Neuronal stem cell (in vitro differentiated cells): ENCODE data around the gene ODAD4.

Source experiments
- DNase-seq: peaks from one replicate; pipeline ENCODE4 v3.0.0-alpha.2; 2013; ENCODE audit warnings: low spot score
- H2AFZ ChIP-seq: one replicate; pipeline ENCODE4 v1.6.1; 2013; ENCODE audit warnings: mild to moderate bottlenecking, low read length, inconsistent platforms
- H2AK5ac ChIP-seq: 2 replicates; pipeline ENCODE4 v1.6.1; 2013; ENCODE audit warnings: low read depth, mild to moderate bottlenecking, inconsistent platforms, low read length, moderate library complexity, mixed read lengths
- H2BK120ac ChIP-seq: 2 replicates; pipeline ENCODE4 v1.6.1; 2013; ENCODE audit warnings: low read depth, mild to moderate bottlenecking, inconsistent platforms, low read length, moderate library complexity, mixed read lengths
- H2BK12ac ChIP-seq: one replicate; pipeline ENCODE4 v1.6.1; 2013; ENCODE audit warnings: low read length, inconsistent platforms
- H2BK15ac ChIP-seq: 2 replicates; pipeline ENCODE4 v1.6.1; 2013; ENCODE audit warnings: mild to moderate bottlenecking, low read length, inconsistent platforms, mixed read lengths
- H2BK5ac ChIP-seq: one replicate; pipeline ENCODE4 v1.6.1; 2013; ENCODE audit warnings: inconsistent platforms, mild to moderate bottlenecking, low read length, moderate library complexity
- H3K14ac ChIP-seq: one replicate; pipeline ENCODE4 v1.6.1; 2013; ENCODE audit warnings: low read length, inconsistent platforms
- H3K18ac ChIP-seq: 2 replicates; pipeline ENCODE4 v1.6.1; 2013; ENCODE audit warnings: low read length, inconsistent platforms
- H3K23ac ChIP-seq: 2 replicates; pipeline ENCODE4 v1.6.1; 2013; ENCODE audit warnings: low read depth, mild to moderate bottlenecking, mixed read lengths, low read length, inconsistent platforms; ENCODE audit not compliant: poor library complexity
- H3K27ac ChIP-seq: replicated peaks from 3 replicates; pipeline ENCODE4 v1.5.1; 2013; ENCODE audit warnings: low read length, inconsistent platforms
- H3K27me3 ChIP-seq, 3 experiments: 2 replicates each; pipeline ENCODE4 v1.6.1; 2013; ENCODE audit warnings: low read length in 3 of 3, mild to moderate bottlenecking in 2 of 3, inconsistent platforms in 1 of 3, low read depth in 1 of 3, mixed read lengths in 1 of 3, moderate library complexity in 1 of 3; ENCODE audit not compliant: control insufficient read depth in 3 of 3, insufficient read depth in 3 of 3
- H3K36me3 ChIP-seq, 2 donors: replicated peaks in 1 of 2; 2 replicates each; pipeline ENCODE4 v1.6.1; 2013; ENCODE audit warnings: low read length in 2 of 2; ENCODE audit not compliant: control insufficient read depth in 2 of 2, insufficient read depth in 2 of 2
- H3K4ac ChIP-seq: 2 replicates; pipeline ENCODE4 v1.6.1; 2013; ENCODE audit warnings: inconsistent platforms, mild to moderate bottlenecking, low read length, moderate library complexity
- H3K4me1 ChIP-seq, 2 donors: 1 replicate in 1 of 2; 2 replicates in 1 of 2; pipeline ENCODE4 v1.6.1; 2013; ENCODE audit warnings: low read length in 2 of 2, low read depth in 1 of 2; ENCODE audit not compliant: control insufficient read depth in 2 of 2, insufficient read depth in 1 of 2
- H3K4me2 ChIP-seq: one replicate; pipeline ENCODE4 v1.6.1; 2013; ENCODE audit warnings: mild to moderate bottlenecking, low read length, inconsistent platforms; ENCODE audit not compliant: insufficient read depth, poor library complexity, severe bottlenecking
- H3K4me3 ChIP-seq, 2 donors: 2 replicates each; pipeline ENCODE4 v1.5.1; 2013; ENCODE audit warnings: low read length in 2 of 2, mild to moderate bottlenecking in 2 of 2, inconsistent platforms in 1 of 2, moderate library complexity in 1 of 2
- H3K79me1 ChIP-seq: one replicate; pipeline ENCODE4 v1.6.1; 2013; ENCODE audit warnings: low read depth, mild to moderate bottlenecking, inconsistent platforms, low read length, moderate library complexity
- H3K9ac ChIP-seq: one replicate; pipeline ENCODE4 v1.6.1; 2013; ENCODE audit warnings: mild to moderate bottlenecking, low read depth, low read length, inconsistent platforms; ENCODE audit not compliant: poor library complexity
- H3K9me3 ChIP-seq, 2 donors: replicated peaks in 1 of 2; 2 replicates each; pipeline versions ENCODE3 to v1.6.1; 2013; ENCODE audit warnings: low read length in 2 of 2, mild to moderate bottlenecking in 2 of 2, inconsistent platforms in 1 of 2, low read depth in 1 of 2, mixed read lengths in 1 of 2, moderate library complexity in 1 of 2; ENCODE audit not compliant: control insufficient read depth in 2 of 2, insufficient read depth in 1 of 2
- H4K8ac ChIP-seq: one replicate; pipeline ENCODE4 v1.6.1; 2013; ENCODE audit warnings: low read depth, mild to moderate bottlenecking, inconsistent platforms, low read length, moderate library complexity
- H4K91ac ChIP-seq: one replicate; pipeline ENCODE4 v1.6.1; 2013; ENCODE audit warnings: low read length, low read depth, mild to moderate bottlenecking, inconsistent platforms; ENCODE audit not compliant: poor library complexity
- WGBS, 2 donors: extraction: QIAGEN DNeasy Blood & Tissue Kit; methylation state at CpG; one replicate each; pipeline ENCODE4 v1.1.7; 2013; ENCODE audit warnings: missing lambda C conversion rate in 2 of 2, mixed read lengths in 1 of 2; ENCODE audit not compliant: insufficient read length in 2 of 2, insufficient replicate concordance in 1 of 2; ENCODE audit errors: extremely low coverage in 2 of 2; 5-methylcytosine and 5-hydroxymethylcytosine counted together

ODAD4 gene

GRCh38 chr17:41996855-41997164, 66.4 kb downstream of the ODAD4 start:
- Histone ChIP-seq H3K79me1 (peaks cover 3% of the 10 kb centered on the region), H3K4me3 (no peak overlapping the region), H3K9ac (no peak overlapping the region), H2BK12ac (no peak overlapping the region), H3K36me3 (peaks cover 39 to 93% of the 10 kb centered on the region in 2 donors), H4K91ac (no peak overlapping the region), H2BK5ac (no peak overlapping the region), H2AK5ac (no peak overlapping the region), H3K4ac (no peak overlapping the region), H3K9me3 (no peaks in the 10 kb centered on the region), H3K23ac (no peak overlapping the region), H3K18ac (no peak overlapping the region), H2BK120ac (no peak overlapping the region), H3K14ac (no peak overlapping the region), H2AFZ (no peak overlapping the region), H3K4me2 (no peak overlapping the region), H2BK15ac (no peak overlapping the region), H4K8ac (no peak overlapping the region), H3K27ac (no peak overlapping the region), H3K27me3 (no peaks in the 10 kb centered on the region), H3K4me1 (no peaks in the 10 kb centered on the region)
- DNase-seq: no peak
- WGBS, 2 donors: no CpG with 5 or more reads among the region's 2 CpGs

DNA sequence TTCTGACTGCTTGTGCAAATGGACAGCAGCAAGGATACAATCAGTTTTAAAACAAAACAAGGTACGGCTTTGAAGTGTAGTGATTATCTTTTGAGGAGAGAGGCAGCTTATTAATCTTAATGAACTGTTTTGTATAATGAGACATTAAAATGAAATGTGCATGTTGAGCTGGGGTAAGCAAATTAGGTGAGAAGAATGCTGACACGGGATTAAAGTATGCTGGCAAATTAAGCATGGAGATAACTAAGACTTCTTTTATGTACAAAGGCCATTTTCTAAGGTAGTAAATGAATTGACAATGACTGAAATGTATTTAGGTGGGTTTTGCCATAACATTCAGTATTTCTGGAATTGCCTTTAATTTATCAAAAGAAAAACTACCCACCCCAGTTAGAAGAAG, 68.1 kb downstream of the ODAD4 start:
- Histone ChIP-seq H3K14ac (no peak overlapping the region), H3K27ac (no peak overlapping the region), H3K36me3 (peaks cover 38 to 94% of the 10 kb centered on the region in 2 donors), H3K18ac (no peak overlapping the region), H2AFZ (no peak overlapping the region), H3K4me2 (no peak overlapping the region), H2BK12ac (no peak overlapping the region), H3K23ac (no peak overlapping the region), H2BK120ac (no peak overlapping the region), H3K4me3 (no peak overlapping the region), H3K79me1 (no peaks in the 10 kb centered on the region), H2BK15ac (no peak overlapping the region), H4K8ac (no peak overlapping the region), H2AK5ac (no peak overlapping the region), H3K4me1 (peaks cover 0 to 4% of the 10 kb centered on the region in 2 donors), H3K27me3 (no peaks in the 10 kb centered on the region), H3K4ac (no peak overlapping the region), H2BK5ac (no peak overlapping the region), H3K9me3 (no peaks in the 10 kb centered on the region), H3K9ac (no peak overlapping the region), H4K91ac (no peak overlapping the region)
- WGBS, 2 donors: no CpG with 5 or more reads among the region's 2 CpGs
- no peak for DNase-seq

DNA sequence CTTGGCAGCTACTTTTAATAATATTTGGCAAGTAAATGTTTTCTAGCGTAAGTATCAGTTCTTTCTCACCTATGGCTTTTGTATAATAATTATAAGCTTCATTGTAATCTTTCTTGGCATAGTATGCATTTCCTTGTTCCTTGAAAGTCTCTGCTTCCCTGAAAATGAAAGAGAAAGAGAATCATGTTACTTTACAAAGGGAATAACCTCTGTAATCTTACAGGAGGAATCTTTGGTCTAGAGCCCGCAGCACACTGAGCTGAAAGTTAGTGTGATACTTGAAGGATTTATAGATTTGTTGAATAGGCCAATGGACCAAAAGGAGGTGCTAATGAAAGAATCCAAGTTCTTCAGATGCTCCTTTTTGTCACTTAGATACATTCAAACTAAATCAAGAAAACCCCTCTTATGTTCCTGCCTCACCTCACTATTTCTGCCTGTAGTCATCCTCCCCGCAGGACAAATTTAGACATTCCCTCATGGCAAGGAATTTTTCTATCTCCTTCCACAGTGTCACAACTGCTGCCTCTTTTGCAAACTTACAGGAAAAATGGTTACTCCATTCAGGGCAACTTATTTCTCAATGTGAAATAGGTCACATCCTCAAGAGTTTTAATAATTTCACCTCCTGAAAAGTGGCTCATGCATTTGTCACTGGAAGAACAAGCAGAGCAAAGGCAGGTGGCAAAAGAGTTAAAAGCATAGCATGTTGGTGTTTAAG, 70.2 kb downstream of the ODAD4 start:
- H4K91ac ChIP-seq: no peak overlapping the region
- H3K18ac ChIP-seq: no peak overlapping the region
- H3K36me3 ChIP-seq: peaks cover 32 to 88% of the 10 kb centered on the region in 2 donors
- no peak overlapping the region for H2BK5ac ChIP-seq
- H3K4me2 ChIP-seq: no peak overlapping the region
- H3K9ac ChIP-seq: no peak overlapping the region
- no peak overlapping the region for H3K27ac ChIP-seq
- no CpG with 5 or more reads among the region's 3 CpGs for WGBS, 2 donors
- no peak overlapping the region for H3K14ac ChIP-seq
- no peaks in the 10 kb centered on the region for H3K9me3 ChIP-seq
- H3K4ac ChIP-seq: no peak overlapping the region
- no peak overlapping the region for H3K4me3 ChIP-seq
- H2AFZ ChIP-seq: no peak overlapping the region
- H3K4me1 ChIP-seq: peaks cover 0 to 4% of the 10 kb centered on the region in 2 donors
- no peaks in the 10 kb centered on the region for H3K79me1 ChIP-seq
- H2BK15ac ChIP-seq: no peak overlapping the region
- H3K23ac ChIP-seq: no peak overlapping the region
- H2BK120ac ChIP-seq: no peak overlapping the region
- H3K27me3 ChIP-seq: no peaks in the 10 kb centered on the region
- H2BK12ac ChIP-seq: no peak overlapping the region
- H4K8ac ChIP-seq: no peak overlapping the region
- no peak for DNase-seq
- no peak overlapping the region for H2AK5ac ChIP-seq

DNA sequence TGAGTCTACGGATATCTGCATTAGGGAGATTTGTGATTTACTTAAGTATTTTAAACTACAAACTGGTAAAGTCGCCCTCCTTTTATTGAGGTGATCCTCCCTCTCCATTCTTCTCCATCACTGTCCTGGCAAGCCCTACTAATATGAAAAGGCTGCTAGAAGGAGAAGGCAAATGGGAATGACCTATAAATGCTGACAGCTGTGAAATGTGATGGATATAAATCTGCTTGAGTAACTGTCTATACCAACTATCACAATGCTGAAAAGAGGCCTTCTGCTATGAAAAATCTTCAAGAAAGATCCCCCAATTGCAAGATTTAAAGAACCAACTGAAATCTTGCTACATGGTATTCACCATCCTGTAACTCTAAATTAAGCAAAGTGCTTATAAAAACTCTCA, 71.3 kb downstream of the ODAD4 start:
- H3K18ac ChIP-seq: no peak overlapping the region
- no peak overlapping the region for H3K9ac ChIP-seq
- no CpG with 5 or more reads among the region's 2 CpGs for WGBS, 2 donors
- H3K4ac ChIP-seq: no peak overlapping the region
- no peak overlapping the region for H3K4me2 ChIP-seq
- no peak overlapping the region for H2AFZ ChIP-seq
- H3K14ac ChIP-seq: no peak overlapping the region
- DNase-seq: no peak
- no peak overlapping the region for H3K23ac ChIP-seq
- no peak overlapping the region for H4K8ac ChIP-seq
- peaks cover 0 to 4% of the 10 kb centered on the region in 2 donors for H3K4me1 ChIP-seq
- H2BK120ac ChIP-seq: no peak overlapping the region
- H2AK5ac ChIP-seq: no peak overlapping the region
- no peak overlapping the region for H4K91ac ChIP-seq
- H3K9me3 ChIP-seq: no peaks in the 10 kb centered on the region
- no peak overlapping the region for H2BK12ac ChIP-seq
- H3K27me3 ChIP-seq: no peaks in the 10 kb centered on the region
- no peak overlapping the region for H2BK15ac ChIP-seq
- H3K4me3 ChIP-seq: no peak overlapping the region
- H3K36me3 ChIP-seq: peaks cover 26 to 77% of the 10 kb centered on the region in 2 donors
- H2BK5ac ChIP-seq: no peak overlapping the region
- no peaks in the 10 kb centered on the region for H3K79me1 ChIP-seq
- H3K27ac ChIP-seq: no peak overlapping the region
